AG04450 (cell line): Measurements from ENCODE around the gene PAQR4. TPM values are rescaled to one million over a fixed set of nuclear protein-coding genes. Genes with fewer than 3 reads are reported as not detected.

Experiments used
- CTCF ChIA-PET: fragments of 300-600, 350-600 bp; formaldehyde crosslinking; extraction: SDS; loops from one replicate; lab custom pipeline; 2022; ENCODE audit warnings: antibody characterized with exemption, inconsistent platforms; lab: Charles Lee
- POLR2A ChIA-PET: fragments of 350-600 bp; formaldehyde crosslinking; extraction: SDS; loops from one replicate; lab custom pipeline; 2021; ENCODE audit warnings: antibody characterized with exemption, inconsistent platforms; lab: Yijun Ruan, JAX
- DNase-seq: peaks from one replicate; pipeline ENCODE4 v3.0.0-alpha.2; 2011; ENCODE audit warnings: low read depth, low spot score
- H3K27ac ChIP-seq: one replicate; pipeline ENCODE4 v1.5.1; 2012; ENCODE audit warnings: low read depth, low read length, control low read depth
- H3K27me3 ChIP-seq: one replicate; pipeline ENCODE4 v1.6.0; 2012; ENCODE audit warnings: low read length; ENCODE audit not compliant: control insufficient read depth, insufficient read depth
- H3K4me3 ChIP-seq: 2 replicates; pipeline ENCODE4 v1.5.1; 2011; ENCODE audit warnings: mild to moderate bottlenecking, low read depth, low read length, control low read depth
- H3K9me3 ChIP-seq: 2 replicates; pipeline ENCODE4 v1.5.1; 2012; ENCODE audit warnings: low read length; ENCODE audit not compliant: control insufficient read depth, insufficient read depth
- CTCF ChIP-seq: IDR thresholded peaks from 2 replicates; pipeline ENCODE4 v1.5.1; 2011; ENCODE audit warnings: low read depth, low read length, control low read depth, inconsistent platforms
- polyA plus RNA-seq: library from polyadenylated mRNA; depleted of rRNA; stranded (reverse); fragments of >200 nt; gene quantifications from 2 replicates; pipeline ENCODE4 v1.2.3, GENCODE V29; 2011

Gene PAQR4
- polyA plus RNA-seq, 1 experiment: 1.2 TPM

GRCh38 chr16:2959206-2959605, 9.9 kb upstream of the PAQR4 start:
- Histone ChIP-seq H3K27ac (no peak overlapping the region), H3K27me3 (peaks cover 36% of the 10 kb centered on the region), H3K9me3 (no peaks in the 10 kb centered on the region; the same call in 1 of the 2 replicates), H3K4me3 (no peak overlapping the region)
- DNase-seq: no peak
- TF ChIP-seq CTCF: no peak
- ChIA-PET CTCF (interaction anchor here (1.5 kb wide), 1 partner anchor 32 kb away, joined by 5 read pairs; no protein-coding TSS in a partner anchor), POLR2A (interaction anchor here (0.6 kb wide), 1 partner anchor 62 kb away, joined by 4 read pairs; no protein-coding TSS in a partner anchor)

DNA sequence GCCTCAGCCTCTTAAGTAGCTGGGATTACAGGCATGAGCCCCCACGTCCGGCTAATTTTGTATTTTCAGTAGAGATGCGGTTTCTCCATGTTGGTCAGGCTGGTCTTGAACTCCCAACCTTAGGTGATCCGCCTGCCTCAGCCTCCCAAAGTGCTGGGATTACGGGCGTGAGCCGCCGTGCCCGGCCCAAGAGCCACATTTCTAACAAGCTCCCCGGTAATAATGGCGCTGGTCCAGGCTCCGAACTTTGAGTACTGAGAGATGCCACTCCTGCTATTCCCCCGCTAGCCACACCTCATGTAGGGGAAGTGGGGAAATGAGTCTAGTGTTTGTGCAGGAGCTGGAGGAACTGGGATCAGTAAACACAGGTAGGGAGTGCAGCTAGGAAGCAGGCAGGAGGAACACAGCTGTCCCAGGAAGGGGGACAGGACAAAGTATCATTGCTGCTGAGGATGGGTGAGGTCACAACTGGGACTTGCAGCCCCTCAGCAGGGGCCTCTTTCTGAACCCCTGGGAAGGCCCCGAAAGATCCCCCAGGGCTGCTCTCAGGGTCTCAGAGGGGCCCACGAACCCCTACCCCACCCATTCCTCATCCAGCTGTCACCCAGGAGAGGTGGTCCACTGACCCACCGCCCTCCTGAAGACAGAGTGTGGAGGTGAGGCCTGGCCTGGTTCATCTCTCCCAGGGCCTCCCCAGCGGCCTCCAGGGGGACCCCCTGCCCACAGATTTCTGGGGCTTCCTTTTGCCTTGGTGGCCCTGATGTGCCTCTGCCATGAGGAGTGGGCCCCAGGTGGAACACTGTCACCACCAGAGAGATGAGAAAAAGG, 8.8 kb upstream of the PAQR4 start:
- ChIA-PET POLR2A (no interaction called here), CTCF (interaction anchor here (0.6 to 1.8 kb wide), 4 partner anchors 9 to 154 kb away, joined by 3 to 17 read pairs (median 6); no protein-coding TSS in a partner anchor)
- no peak overlapping the region for H3K4me3 ChIP-seq
- no peak overlapping the region for H3K27ac ChIP-seq
- H3K27me3 ChIP-seq: peaks cover 38% of the 10 kb centered on the region
- no peaks in the 10 kb centered on the region; the same call in 1 of the 2 replicates for H3K9me3 ChIP-seq
- no peak for DNase-seq
- no peak for TF ChIP-seq CTCF

- no peak for TF ChIP-seq CTCF
- H3K4me3 ChIP-seq: no peak overlapping the region
- H3K27me3 ChIP-seq: peaks cover 37% of the 10 kb centered on the region
- H3K27ac ChIP-seq: no peak overlapping the region
- DNase-seq: no peak
- CTCF ChIA-PET: interaction anchor here (0.8 to 1.8 kb wide), 4 partner anchors 11 to 23 kb away, joined by 3 to 17 read pairs (median 4); no protein-coding TSS in a partner anchor
- POLR2A ChIA-PET: interaction anchor here (0.6 kb wide), 1 partner anchor 24 kb away, joined by 11 read pairs; no protein-coding TSS in a partner anchor
- H3K9me3 ChIP-seq: no peaks in the 10 kb centered on the region; the same call in 1 of the 2 replicates
Observed at GRCh38 chr16:2962334-2963073, 6.6 kb upstream of the PAQR4 start.

DNA sequence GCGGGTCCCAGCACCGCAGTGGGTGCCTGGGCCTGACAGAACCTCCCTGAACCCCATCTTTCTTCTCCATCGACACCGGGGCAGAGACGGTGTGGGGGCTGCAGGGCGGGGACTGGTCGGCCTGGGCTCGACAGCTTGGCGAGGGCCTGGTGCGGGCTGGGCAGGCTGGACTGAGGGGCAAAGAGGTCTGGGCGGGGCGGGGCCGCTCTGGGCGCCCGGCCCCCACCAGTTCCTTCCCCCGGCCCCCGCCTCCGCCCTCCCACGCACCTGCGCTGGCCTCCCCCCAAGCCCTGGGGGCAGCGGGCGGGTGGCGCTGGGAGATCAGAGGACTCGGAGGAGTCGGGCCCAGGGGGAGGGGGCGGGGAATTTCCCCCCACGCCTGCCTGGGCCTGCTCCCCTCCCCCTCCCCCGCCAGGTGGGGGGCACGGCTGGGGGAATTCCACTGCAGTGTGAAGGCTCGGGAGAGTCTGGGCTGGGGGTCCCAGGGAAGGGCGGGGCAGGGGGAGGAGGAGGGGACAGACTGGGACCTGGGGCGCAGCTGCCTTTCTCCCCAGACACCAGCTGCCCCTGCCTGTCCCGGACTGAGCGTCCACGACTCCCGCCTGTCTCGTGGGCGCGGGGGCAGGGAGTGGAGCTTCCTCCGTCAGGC, 6.0 kb upstream of the PAQR4 start:
- no peak for DNase-seq
- no peak for TF ChIP-seq CTCF
- Histone ChIP-seq H3K4me3 (peak overlapping the region; percentile 41), H3K27me3 (peaks cover 37% of the 10 kb centered on the region), H3K9me3 (peaks cover 4% of the 10 kb centered on the region; the same call in 1 of the 2 replicates), H3K27ac (no peak overlapping the region)
- POLR2A ChIA-PET: no interaction called here
- CTCF ChIA-PET: interaction anchor here (1.4 kb wide), 1 partner anchor 24 kb away, joined by 3 read pairs; no protein-coding TSS in a partner anchor
